ENCODE measurements around the gene TSHZ1. TPM values are rescaled to one million over a fixed set of nuclear protein-coding genes. Genes with fewer than 3 reads are reported as not detected.

Gene TSHZ1
- total RNA-seq, 1 experiment from 2014 or later, result 9.7 TPM

DNA sequence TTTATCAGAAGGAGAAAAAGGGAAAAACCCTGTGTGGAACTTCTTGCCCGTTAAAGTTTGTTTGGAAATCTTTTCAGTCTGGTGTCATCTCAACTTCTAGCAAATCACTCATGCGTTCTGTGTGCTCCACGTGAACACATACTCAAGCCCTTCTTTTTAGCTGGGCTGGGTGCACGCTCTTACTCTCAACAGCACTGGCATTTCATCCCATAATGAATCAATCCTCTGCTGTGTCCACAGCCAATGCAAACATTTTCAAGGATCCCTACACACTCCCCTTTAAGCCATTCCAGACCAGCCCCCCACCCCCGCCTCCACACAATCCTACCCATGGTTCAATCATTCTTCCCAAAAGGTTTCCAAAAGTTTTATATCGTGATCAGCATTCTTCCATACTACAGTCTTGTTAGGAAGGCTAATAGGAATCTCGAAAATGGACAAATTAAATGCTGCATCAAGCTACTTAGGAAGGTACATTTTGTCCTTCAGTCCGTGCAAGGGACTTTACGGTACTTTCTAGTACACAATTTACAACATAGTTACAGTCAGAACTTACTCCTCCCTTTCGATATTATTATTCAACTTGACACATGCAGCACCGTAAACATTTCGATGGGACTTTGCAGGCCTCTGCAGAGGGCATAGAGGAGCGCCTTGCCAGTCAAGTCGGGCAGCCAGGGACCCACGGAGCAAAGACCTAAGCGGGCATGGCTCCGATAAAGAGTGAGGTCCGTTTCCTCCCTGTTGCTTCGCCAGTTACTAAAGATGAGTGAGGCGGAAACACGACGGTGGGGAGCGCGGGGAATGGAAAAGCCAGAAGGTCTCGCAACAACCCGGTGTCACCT, 3.1 kb upstream of the TSHZ1 start:
- ChIA-PET POLR2A (interaction anchor here (0.6 to 3.8 kb wide), 8 partner anchors 11 to 1275 kb away, joined by 3 to 28 read pairs (median 4); partner anchors contain the start of gene ZNF407), CTCF (interaction anchor here (0.6 to 1.8 kb wide), 7 partner anchors 28 to 1502 kb away, joined by 3 to 9 read pairs (median 3); no protein-coding TSS in a partner anchor)
- peak; percentile 24 for DNase-seq (ENCODE audit: unreplicated experiment)
- peak overlapping the region; percentile 84 for H3K27ac Mint-ChIP-seq (ENCODE audit: low read depth, unreplicated experiment)
- H3K4me1 Mint-ChIP-seq (ENCODE audit: insufficient read depth, unreplicated experiment), result peaks cover 27% of the 10 kb centered on the region
- no peaks in the 10 kb centered on the region for H3K9me3 Mint-ChIP-seq (ENCODE audit: unreplicated experiment)
- H3K4me3 Mint-ChIP-seq (ENCODE audit: unreplicated experiment), result peak overlapping the region; percentile 98
- H3K36me3 Mint-ChIP-seq (ENCODE audit: insufficient read depth, unreplicated experiment), result peaks cover 13% of the 10 kb centered on the region
- no peaks in the 10 kb centered on the region for H3K27me3 Mint-ChIP-seq (ENCODE audit: insufficient read depth, unreplicated experiment)
- TF ChIP-seq, protein P1, sequence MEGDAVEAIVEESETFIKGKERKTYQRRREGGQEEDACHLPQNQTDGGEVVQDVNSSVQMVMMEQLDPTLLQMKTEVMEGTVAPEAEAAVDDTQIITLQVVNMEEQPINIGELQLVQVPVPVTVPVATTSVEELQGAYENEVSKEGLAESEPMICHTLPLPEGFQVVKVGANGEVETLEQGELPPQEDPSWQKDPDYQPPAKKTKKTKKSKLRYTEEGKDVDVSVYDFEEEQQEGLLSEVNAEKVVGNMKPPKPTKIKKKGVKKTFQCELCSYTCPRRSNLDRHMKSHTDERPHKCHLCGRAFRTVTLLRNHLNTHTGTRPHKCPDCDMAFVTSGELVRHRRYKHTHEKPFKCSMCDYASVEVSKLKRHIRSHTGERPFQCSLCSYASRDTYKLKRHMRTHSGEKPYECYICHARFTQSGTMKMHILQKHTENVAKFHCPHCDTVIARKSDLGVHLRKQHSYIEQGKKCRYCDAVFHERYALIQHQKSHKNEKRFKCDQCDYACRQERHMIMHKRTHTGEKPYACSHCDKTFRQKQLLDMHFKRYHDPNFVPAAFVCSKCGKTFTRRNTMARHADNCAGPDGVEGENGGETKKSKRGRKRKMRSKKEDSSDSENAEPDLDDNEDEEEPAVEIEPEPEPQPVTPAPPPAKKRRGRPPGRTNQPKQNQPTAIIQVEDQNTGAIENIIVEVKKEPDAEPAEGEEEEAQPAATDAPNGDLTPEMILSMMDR (IDR thresholded peaks at IDR 0.05; ENCODE audit: unreplicated experiment), result no peak
- BruUV-seq (replicated peaks), result TSS peak; percentile 37
- intact Hi-C loops (cut with micrococcal nuclease), result loop anchor here (1.0 to 5.0 kb wide), 4 partner anchors 201 to 553 kb away; no protein-coding TSS in a partner anchor

DNA sequence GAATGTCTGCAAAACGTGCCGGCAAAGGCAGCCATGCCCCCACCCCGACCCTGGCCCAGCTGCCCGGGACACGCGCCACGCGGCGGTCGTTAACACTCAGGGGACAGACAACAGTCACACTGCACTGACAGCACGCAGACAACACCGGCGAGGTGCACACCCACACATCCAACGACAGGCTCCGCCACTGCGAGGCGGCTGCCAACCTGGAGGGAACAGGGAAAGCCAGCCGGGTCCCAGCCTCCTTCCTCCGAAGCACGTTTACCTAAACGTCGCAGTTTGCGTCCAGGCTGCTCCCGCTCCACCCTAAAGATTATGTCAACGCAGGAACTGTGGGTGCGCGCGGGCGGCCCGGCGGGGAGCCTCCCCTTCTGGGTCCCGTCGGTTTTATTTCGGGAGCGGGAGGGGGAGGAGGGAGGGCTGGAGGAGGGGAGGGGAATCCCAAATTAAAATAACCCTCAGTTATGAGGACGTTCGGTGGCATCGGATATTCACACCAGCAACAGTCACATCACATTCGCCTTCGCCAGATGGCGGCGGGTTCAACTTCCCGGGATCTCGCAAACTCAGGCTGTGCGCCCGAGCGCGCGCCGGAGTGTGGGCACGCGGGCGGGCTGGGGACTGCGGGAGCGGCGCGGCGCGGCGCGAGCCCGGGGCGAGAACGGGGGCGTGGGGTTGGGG, 2.3 kb upstream of the TSHZ1 start:
- Mint-ChIP-seq H3K36me3 (ENCODE audit: insufficient read depth, unreplicated experiment) (peaks cover 13% of the 10 kb centered on the region), H3K27me3 (ENCODE audit: insufficient read depth, unreplicated experiment) (no peaks in the 10 kb centered on the region), H3K4me3 (ENCODE audit: unreplicated experiment) (peak overlapping the region; percentile 98), H3K4me1 (ENCODE audit: insufficient read depth, unreplicated experiment) (peaks cover 33% of the 10 kb centered on the region), H3K27ac (ENCODE audit: low read depth, unreplicated experiment) (peak overlapping the region; percentile 84), H3K9me3 (ENCODE audit: unreplicated experiment) (no peaks in the 10 kb centered on the region)
- ChIA-PET CTCF (interaction anchor here (0.6 to 0.7 kb wide), 4 partner anchors 28 to 1501 kb away, joined by 3 to 4 read pairs (median 3); no protein-coding TSS in a partner anchor), POLR2A (interaction anchor here (0.6 to 3.8 kb wide), 9 partner anchors 23 to 1274 kb away, joined by 3 to 28 read pairs (median 4); partner anchors contain the start of gene ZNF407)
- intact Hi-C loops (cut with micrococcal nuclease), result loop anchor here (1.0 to 5.0 kb wide), 4 partner anchors 201 to 554 kb away; no protein-coding TSS in a partner anchor
- peak; percentile 54 for DNase-seq (ENCODE audit: unreplicated experiment)
- TF ChIP-seq, protein P1 (IDR thresholded peaks at IDR 0.05; ENCODE audit: unreplicated experiment), result no peak
- BruUV-seq (replicated peaks), result no TSS peak

DNA sequence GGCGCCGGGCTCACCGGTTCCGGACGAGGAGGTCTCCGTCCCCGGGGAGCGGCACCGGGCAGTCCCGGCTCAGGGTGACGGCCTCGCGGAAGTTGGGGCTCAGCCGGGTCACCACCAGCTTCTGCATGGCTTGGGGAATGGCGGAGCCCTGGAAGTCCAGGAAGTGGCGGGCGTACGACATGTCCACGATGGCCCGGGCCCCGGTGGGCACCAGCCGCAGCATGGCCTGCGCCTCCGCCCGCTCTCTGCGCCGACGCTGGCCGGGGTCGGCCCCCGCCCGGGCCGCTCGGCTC, 1.8 kb upstream of the TSHZ1 start:
- BruUV-seq (replicated peaks), result no TSS peak
- no peak for DNase-seq (ENCODE audit: unreplicated experiment)
- TF ChIP-seq, protein P1 (IDR thresholded peaks at IDR 0.05; ENCODE audit: unreplicated experiment), result no peak
- Mint-ChIP-seq H3K36me3 (ENCODE audit: insufficient read depth, unreplicated experiment) (peaks cover 13% of the 10 kb centered on the region), H3K27ac (ENCODE audit: low read depth, unreplicated experiment) (peak overlapping the region; percentile 92), H3K9me3 (ENCODE audit: unreplicated experiment) (no peaks in the 10 kb centered on the region), H3K27me3 (ENCODE audit: insufficient read depth, unreplicated experiment) (no peaks in the 10 kb centered on the region), H3K4me1 (ENCODE audit: insufficient read depth, unreplicated experiment) (peaks cover 34% of the 10 kb centered on the region), H3K4me3 (ENCODE audit: unreplicated experiment) (peak overlapping the region; percentile 98)
- ChIA-PET CTCF (no interaction called here), POLR2A (interaction anchor here (0.6 to 3.8 kb wide), 8 partner anchors 23 to 922 kb away, joined by 3 to 28 read pairs (median 7); partner anchors contain the start of gene ZNF407)
- intact Hi-C loops (cut with micrococcal nuclease), result loop anchor here (1.0 to 5.0 kb wide), 4 partner anchors 200 to 554 kb away; no protein-coding TSS in a partner anchor
